ENCODE measurements around the gene ADGRG3. TPM values are rescaled to one million over a fixed set of nuclear protein-coding genes. Genes with fewer than 3 reads are reported as not detected.

Gene ADGRG3
- total and polyA plus RNA-seq, 2 experiments from 2014 or later: not detected

GRCh38 chr16:57647136-57647875, 20.8 kb upstream of the ADGRG3 start:
- no peaks in the 10 kb centered on the region for H4K20me1 ChIP-seq (ENCODE audit: insufficient read depth)
- no peak overlapping the region for H3K4me2 ChIP-seq (ENCODE audit: unreplicated experiment)

GRCh38 chr16:57648125-57648524, 20.0 kb upstream of the ADGRG3 start:
- no peaks in the 10 kb centered on the region for H3K27me3 ChIP-seq (replicated peaks; ENCODE audit: insufficient read depth)
- in situ Hi-C loops (cut with MboI): no loop called here
- no peaks in the 10 kb centered on the region for H3K79me2 ChIP-seq (ENCODE audit: insufficient read depth)
- no peak overlapping the region for H3K4me3 ChIP-seq
- H2AFZ ChIP-seq: no peak overlapping the region
- no peak for DNase-seq
- no peak overlapping the region for H3K27ac ChIP-seq
- no peak overlapping the region for H3K4me2 ChIP-seq (ENCODE audit: unreplicated experiment)
- no peaks in the 10 kb centered on the region for H4K20me1 ChIP-seq (ENCODE audit: insufficient read depth)
- 95 to 99% methylated on average over 5 of the region's 5 CpGs for WGBS, 2 experiments (ENCODE audit: low coverage in 1 of 2, low lambda C conversion rate in 2 of 2, missing lambda C conversion rate in 2 of 2)
- H3K4me1 ChIP-seq (ENCODE audit: insufficient read depth): peaks cover 21% of the 10 kb centered on the region
- H3F3A ChIP-seq (ENCODE audit: insufficient read depth): no peaks in the 10 kb centered on the region
- H3K9me2 ChIP-seq (ENCODE audit: insufficient read depth): no peaks in the 10 kb centered on the region
- H3K9ac ChIP-seq: no peak overlapping the region
- no peaks in the 10 kb centered on the region for H3K9me3 ChIP-seq (ENCODE audit: low read depth)
- no peaks in the 10 kb centered on the region for H3K36me3 ChIP-seq (ENCODE audit: low read depth)
- no peak for TF ChIP-seq EZH2 (IDR thresholded peaks at IDR 0.05; ENCODE audit: insufficient read depth, poor library complexity, severe bottlenecking)
- no peak for TF ChIP-seq EZH2phosphoT487 (IDR thresholded peaks at IDR 0.05; ENCODE audit: insufficient read depth, low read depth)

More at GRCh38 chr16:57647136-57647875, 20.8 kb upstream of the ADGRG3 start:
- no peaks in the 10 kb centered on the region for H3K79me2 ChIP-seq (ENCODE audit: insufficient read depth)
- no peak overlapping the region for H3K27ac ChIP-seq
- no peak overlapping the region for H3K4me3 ChIP-seq
- no peaks in the 10 kb centered on the region for H3K9me2 ChIP-seq (ENCODE audit: insufficient read depth)
- TF ChIP-seq EZH2phosphoT487 (IDR thresholded peaks at IDR 0.05; ENCODE audit: insufficient read depth, low read depth) (no peak), EZH2 (IDR thresholded peaks at IDR 0.05; ENCODE audit: insufficient read depth, poor library complexity, severe bottlenecking) (no peak)
- no peak overlapping the region for H3K9ac ChIP-seq
- peaks cover 26% of the 10 kb centered on the region for H3K4me1 ChIP-seq (ENCODE audit: insufficient read depth)
- no peaks in the 10 kb centered on the region for H3K27me3 ChIP-seq (replicated peaks; ENCODE audit: insufficient read depth)
- 51% methylated on average over 8 to 10 of the region's 10 CpGs for WGBS, 2 experiments (ENCODE audit: low coverage in 1 of 2, low lambda C conversion rate in 2 of 2, missing lambda C conversion rate in 2 of 2)
- DNase-seq: peak; percentile 33
- no peaks in the 10 kb centered on the region for H3K36me3 ChIP-seq (ENCODE audit: low read depth)
- no peaks in the 10 kb centered on the region for H3F3A ChIP-seq (ENCODE audit: insufficient read depth)
- in situ Hi-C loops (cut with MboI): no loop called here
- H3K9me3 ChIP-seq (ENCODE audit: low read depth): no peaks in the 10 kb centered on the region
- H2AFZ ChIP-seq: no peak overlapping the region

- Histone ChIP-seq H3K4me3 (no peak overlapping the region), H3K9ac (no peak overlapping the region), H4K20me1 (ENCODE audit: insufficient read depth) (no peaks in the 10 kb centered on the region), H3K9me3 (ENCODE audit: low read depth) (no peaks in the 10 kb centered on the region), H3F3A (ENCODE audit: insufficient read depth) (no peaks in the 10 kb centered on the region), H3K36me3 (ENCODE audit: low read depth) (no peaks in the 10 kb centered on the region), H3K4me2 (ENCODE audit: unreplicated experiment) (no peak overlapping the region), H3K27me3 (replicated peaks; ENCODE audit: insufficient read depth) (no peaks in the 10 kb centered on the region), H2AFZ (no peak overlapping the region), H3K79me2 (ENCODE audit: insufficient read depth) (no peaks in the 10 kb centered on the region), H3K27ac (no peak overlapping the region), H3K4me1 (ENCODE audit: insufficient read depth) (peaks cover 14% of the 10 kb centered on the region), H3K9me2 (ENCODE audit: insufficient read depth) (no peaks in the 10 kb centered on the region)
- in situ Hi-C loops (cut with MboI): no loop called here
- 44 to 47% methylated on average over 18 of the region's 18 CpGs for WGBS, 2 experiments (ENCODE audit: low coverage in 1 of 2, low lambda C conversion rate in 2 of 2, missing lambda C conversion rate in 2 of 2)
- DNase-seq: peak; percentile 83
- TF ChIP-seq EZH2 (IDR thresholded peaks at IDR 0.05; ENCODE audit: insufficient read depth, poor library complexity, severe bottlenecking) (no peak), EZH2phosphoT487 (IDR thresholded peaks at IDR 0.05; ENCODE audit: insufficient read depth, low read depth) (no peak)
These were observed 19.3 kb upstream of the ADGRG3 start for GRCh38 chr16:57648581-57649442.

GRCh38 chr16:57649443-57649751, 18.7 kb upstream of the ADGRG3 start:
- Histone ChIP-seq H3K9me3 (ENCODE audit: low read depth) (no peaks in the 10 kb centered on the region), H3K9me2 (ENCODE audit: insufficient read depth) (no peaks in the 10 kb centered on the region), H3K79me2 (ENCODE audit: insufficient read depth) (no peaks in the 10 kb centered on the region), H3K4me2 (ENCODE audit: unreplicated experiment) (no peak overlapping the region), H2AFZ (no peak overlapping the region), H3K36me3 (ENCODE audit: low read depth) (no peaks in the 10 kb centered on the region), H3K4me1 (ENCODE audit: insufficient read depth) (peaks cover 14% of the 10 kb centered on the region), H3K27ac (no peak overlapping the region), H3K27me3 (replicated peaks; ENCODE audit: insufficient read depth) (no peaks in the 10 kb centered on the region), H4K20me1 (ENCODE audit: insufficient read depth) (no peaks in the 10 kb centered on the region), H3F3A (ENCODE audit: insufficient read depth) (no peaks in the 10 kb centered on the region), H3K9ac (no peak overlapping the region), H3K4me3 (no peak overlapping the region)
- in situ Hi-C loops (cut with MboI): no loop called here
- 77 to 80% methylated on average over 6 of the region's 6 CpGs for WGBS, 2 experiments (ENCODE audit: low coverage in 1 of 2, low lambda C conversion rate in 2 of 2, missing lambda C conversion rate in 2 of 2)
- DNase-seq: no peak
- TF ChIP-seq EZH2 (IDR thresholded peaks at IDR 0.05; ENCODE audit: insufficient read depth, poor library complexity, severe bottlenecking) (no peak), EZH2phosphoT487 (IDR thresholded peaks at IDR 0.05; ENCODE audit: insufficient read depth, low read depth) (no peak)
